Measurements from ENCODE around the gene TRIM63.

TRIM63 gene

DNA sequence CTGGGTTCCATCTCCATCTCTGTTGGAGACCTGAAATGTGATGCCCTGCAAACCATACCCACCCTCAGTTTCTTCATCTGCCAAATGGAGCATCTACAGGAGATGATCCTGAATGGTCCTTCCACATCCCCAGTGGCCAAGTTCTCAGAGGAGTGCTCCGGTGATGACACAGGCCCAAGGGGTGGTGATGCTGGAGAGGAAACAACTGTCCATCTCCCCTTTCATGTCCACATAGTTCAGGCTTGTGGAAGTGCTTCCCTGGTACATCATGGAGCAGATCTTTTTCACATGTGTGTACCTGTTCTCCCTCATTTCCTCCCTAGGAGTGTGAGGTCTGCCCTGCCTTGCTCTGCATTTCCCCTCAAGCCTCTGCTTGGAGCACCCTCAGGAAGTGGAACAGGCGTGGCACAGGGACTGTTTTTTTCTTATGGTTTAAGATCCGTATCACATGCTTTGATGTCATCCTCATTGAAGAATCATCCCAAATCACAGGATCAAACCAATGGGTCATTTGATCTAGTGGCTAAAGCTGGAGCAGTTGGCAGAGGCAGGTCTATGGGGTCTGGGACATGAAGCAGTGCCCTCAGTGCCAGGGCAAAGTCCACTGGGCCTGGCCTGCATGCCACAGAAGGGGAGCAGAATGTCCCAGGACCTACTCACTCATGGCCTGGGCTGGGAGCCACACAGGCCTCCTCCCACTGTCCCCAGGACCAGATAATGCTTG lies 8.2 kb upstream of the TRIM63 start:
- H3K4me3 ChIP-seq (ENCODE audit: low read depth, low read length), result no peak overlapping the region
- ChIA-PET CTCF (no interaction called here), POLR2A (no interaction called here)
- no peaks in the 10 kb centered on the region for H3K4me1 ChIP-seq (ENCODE audit: control insufficient read depth, insufficient read depth, low read length)
- no peaks in the 10 kb centered on the region for H3K9me3 ChIP-seq (ENCODE audit: control insufficient read depth, insufficient read depth, low read depth, low read length)
- TF ChIP-seq ZNF37A (tag by site-specific recombination; IDR thresholded peaks at IDR 0.05) (no peak), ZNF138 (tag by site-specific recombination; IDR thresholded peaks at IDR 0.05; ENCODE audit: borderline replicate concordance) (no peak), OSR2 (tag by site-specific recombination; IDR thresholded peaks at IDR 0.05) (no peak), YY1 (tag by site-specific recombination; IDR thresholded peaks at IDR 0.05) (no peak), ZNF660 (tag by site-specific recombination; IDR thresholded peaks at IDR 0.05) (no peak)
- TF ChIP-seq, protein P1, sequence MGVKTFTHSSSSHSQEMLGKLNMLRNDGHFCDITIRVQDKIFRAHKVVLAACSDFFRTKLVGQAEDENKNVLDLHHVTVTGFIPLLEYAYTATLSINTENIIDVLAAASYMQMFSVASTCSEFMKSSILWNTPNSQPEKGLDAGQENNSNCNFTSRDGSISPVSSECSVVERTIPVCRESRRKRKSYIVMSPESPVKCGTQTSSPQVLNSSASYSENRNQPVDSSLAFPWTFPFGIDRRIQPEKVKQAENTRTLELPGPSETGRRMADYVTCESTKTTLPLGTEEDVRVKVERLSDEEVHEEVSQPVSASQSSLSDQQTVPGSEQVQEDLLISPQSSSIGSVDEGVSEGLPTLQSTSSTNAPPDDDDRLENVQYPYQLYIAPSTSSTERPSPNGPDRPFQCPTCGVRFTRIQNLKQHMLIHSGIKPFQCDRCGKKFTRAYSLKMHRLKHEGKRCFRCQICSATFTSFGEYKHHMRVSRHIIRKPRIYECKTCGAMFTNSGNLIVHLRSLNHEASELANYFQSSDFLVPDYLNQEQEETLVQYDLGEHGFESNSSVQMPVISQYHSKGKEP (tag by site-specific recombination; IDR thresholded peaks at IDR 0.05), result no peak
- TF ChIP-seq, protein P2, sequence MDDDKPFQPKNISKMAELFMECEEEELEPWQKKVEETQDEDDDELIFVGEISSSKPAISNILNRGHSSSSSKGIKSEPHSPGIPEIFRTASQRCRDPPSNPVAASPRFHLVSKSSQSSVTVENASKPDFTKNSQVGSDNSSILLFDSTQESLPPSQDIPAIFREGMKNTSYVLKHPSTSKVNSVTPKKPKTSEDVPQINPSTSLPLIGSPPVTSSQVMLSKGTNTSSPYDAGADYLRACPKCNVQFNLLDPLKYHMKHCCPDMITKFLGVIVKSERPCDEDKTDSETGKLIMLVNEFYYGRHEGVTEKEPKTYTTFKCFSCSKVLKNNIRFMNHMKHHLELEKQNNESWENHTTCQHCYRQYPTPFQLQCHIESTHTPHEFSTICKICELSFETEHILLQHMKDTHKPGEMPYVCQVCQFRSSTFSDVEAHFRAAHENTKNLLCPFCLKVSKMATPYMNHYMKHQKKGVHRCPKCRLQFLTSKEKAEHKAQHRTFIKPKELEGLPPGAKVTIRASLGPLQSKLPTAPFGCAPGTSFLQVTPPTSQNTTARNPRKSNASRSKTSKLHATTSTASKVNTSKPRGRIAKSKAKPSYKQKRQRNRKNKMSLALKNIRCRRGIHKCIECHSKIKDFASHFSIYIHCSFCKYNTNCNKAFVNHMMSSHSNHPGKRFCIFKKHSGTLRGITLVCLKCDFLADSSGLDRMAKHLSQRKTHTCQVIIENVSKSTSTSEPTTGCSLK (tag by site-specific recombination; IDR thresholded peaks at IDR 0.05), result no peak
- TF ChIP-seq, protein P3, sequence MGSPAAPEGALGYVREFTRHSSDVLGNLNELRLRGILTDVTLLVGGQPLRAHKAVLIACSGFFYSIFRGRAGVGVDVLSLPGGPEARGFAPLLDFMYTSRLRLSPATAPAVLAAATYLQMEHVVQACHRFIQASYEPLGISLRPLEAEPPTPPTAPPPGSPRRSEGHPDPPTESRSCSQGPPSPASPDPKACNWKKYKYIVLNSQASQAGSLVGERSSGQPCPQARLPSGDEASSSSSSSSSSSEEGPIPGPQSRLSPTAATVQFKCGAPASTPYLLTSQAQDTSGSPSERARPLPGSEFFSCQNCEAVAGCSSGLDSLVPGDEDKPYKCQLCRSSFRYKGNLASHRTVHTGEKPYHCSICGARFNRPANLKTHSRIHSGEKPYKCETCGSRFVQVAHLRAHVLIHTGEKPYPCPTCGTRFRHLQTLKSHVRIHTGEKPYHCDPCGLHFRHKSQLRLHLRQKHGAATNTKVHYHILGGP (tag by site-specific recombination; IDR thresholded peaks at IDR 0.05), result no peak
- H3K36me3 ChIP-seq (ENCODE audit: control insufficient read depth in 2 of 2, insufficient read depth in 1 of 2, low read length in 2 of 2), result no peaks in the 10 kb centered on the region
- no peak overlapping the region for H3K27ac ChIP-seq (ENCODE audit: extremely low read depth, low read depth, low read length)

DNA sequence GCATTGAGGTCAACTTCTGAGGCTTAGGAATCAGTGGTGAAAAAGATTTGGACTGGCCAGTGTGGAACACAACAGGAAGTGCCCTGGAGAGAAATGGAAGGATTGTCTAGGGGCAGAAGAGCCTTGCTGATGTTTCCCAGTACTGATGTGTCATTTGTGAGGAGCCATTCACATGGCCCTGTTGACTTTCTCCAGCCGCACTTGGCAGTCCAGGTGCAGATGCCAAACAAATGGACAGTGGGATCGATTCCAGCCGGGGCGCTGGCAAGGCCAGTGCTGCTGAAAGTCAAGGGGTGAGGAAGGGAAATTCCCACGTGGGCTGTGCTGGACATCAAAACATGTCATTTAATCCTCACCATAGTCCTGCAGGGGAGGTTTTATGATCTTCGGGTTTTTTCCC lies 4.9 kb upstream of the TRIM63 start:
- POLR2A ChIA-PET, result no interaction called here
- CTCF ChIA-PET, result interaction anchor here (1.2 kb wide), 1 partner anchor 8 kb away, joined by 4 read pairs; no protein-coding TSS in a partner anchor
- TF ChIP-seq, protein P4, sequence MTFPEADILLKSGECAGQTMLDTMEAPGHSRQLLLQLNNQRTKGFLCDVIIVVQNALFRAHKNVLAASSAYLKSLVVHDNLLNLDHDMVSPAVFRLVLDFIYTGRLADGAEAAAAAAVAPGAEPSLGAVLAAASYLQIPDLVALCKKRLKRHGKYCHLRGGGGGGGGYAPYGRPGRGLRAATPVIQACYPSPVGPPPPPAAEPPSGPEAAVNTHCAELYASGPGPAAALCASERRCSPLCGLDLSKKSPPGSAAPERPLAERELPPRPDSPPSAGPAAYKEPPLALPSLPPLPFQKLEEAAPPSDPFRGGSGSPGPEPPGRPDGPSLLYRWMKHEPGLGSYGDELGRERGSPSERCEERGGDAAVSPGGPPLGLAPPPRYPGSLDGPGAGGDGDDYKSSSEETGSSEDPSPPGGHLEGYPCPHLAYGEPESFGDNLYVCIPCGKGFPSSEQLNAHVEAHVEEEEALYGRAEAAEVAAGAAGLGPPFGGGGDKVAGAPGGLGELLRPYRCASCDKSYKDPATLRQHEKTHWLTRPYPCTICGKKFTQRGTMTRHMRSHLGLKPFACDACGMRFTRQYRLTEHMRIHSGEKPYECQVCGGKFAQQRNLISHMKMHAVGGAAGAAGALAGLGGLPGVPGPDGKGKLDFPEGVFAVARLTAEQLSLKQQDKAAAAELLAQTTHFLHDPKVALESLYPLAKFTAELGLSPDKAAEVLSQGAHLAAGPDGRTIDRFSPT (tag by site-specific recombination; IDR thresholded peaks at IDR 0.05), result no peak
- TF ChIP-seq, protein P5, sequence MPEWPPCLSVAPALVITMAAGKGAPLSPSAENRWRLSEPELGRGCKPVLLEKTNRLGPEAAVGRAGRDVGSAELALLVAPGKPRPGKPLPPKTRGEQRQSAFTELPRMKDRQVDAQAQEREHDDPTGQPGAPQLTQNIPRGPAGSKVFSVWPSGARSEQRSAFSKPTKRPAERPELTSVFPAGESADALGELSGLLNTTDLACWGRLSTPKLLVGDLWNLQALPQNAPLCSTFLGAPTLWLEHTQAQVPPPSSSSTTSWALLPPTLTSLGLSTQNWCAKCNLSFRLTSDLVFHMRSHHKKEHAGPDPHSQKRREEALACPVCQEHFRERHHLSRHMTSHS (tag by site-specific recombination; IDR thresholded peaks at IDR 0.05), result no peak
- no peak for TF ChIP-seq ZNF350 (tag by site-specific recombination; IDR thresholded peaks at IDR 0.05)
- TF ChIP-seq ZNF501 (tag by site-specific recombination; IDR thresholded peaks at IDR 0.05), result no peak
- no peak for TF ChIP-seq MZF1 (tag by site-specific recombination; IDR thresholded peaks at IDR 0.05; ENCODE audit: borderline replicate concordance)
- no peak for TF ChIP-seq KLF1 (tag by site-specific recombination; IDR thresholded peaks at IDR 0.05)
- TF ChIP-seq ZNF214 (tag by site-specific recombination; IDR thresholded peaks at IDR 0.05; ENCODE audit: borderline replicate concordance), result no peak
- TF ChIP-seq ZNF658 (tag by site-specific recombination; IDR thresholded peaks at IDR 0.05), result no peak
- TF ChIP-seq, protein P6, sequence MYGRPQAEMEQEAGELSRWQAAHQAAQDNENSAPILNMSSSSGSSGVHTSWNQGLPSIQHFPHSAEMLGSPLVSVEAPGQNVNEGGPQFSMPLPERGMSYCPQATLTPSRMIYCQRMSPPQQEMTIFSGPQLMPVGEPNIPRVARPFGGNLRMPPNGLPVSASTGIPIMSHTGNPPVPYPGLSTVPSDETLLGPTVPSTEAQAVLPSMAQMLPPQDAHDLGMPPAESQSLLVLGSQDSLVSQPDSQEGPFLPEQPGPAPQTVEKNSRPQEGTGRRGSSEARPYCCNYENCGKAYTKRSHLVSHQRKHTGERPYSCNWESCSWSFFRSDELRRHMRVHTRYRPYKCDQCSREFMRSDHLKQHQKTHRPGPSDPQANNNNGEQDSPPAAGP (tag by site-specific recombination; IDR thresholded peaks at IDR 0.05), result no peak
- no peak for TF ChIP-seq ZNF121 (tag by site-specific recombination; IDR thresholded peaks at IDR 0.05)
- Histone ChIP-seq H3K4me1 (ENCODE audit: control insufficient read depth, insufficient read depth, low read length) (no peaks in the 10 kb centered on the region), H3K4me3 (ENCODE audit: low read depth, low read length) (no peak overlapping the region), H3K27ac (ENCODE audit: extremely low read depth, low read depth, low read length) (no peak overlapping the region), H3K36me3 (ENCODE audit: control insufficient read depth in 2 of 2, insufficient read depth in 1 of 2, low read length in 2 of 2) (no peaks in the 10 kb centered on the region), H3K9me3 (ENCODE audit: control insufficient read depth, insufficient read depth, low read depth, low read length) (no peaks in the 10 kb centered on the region)
